Gastrocnemius medialis (tissue), 4 donors: ENCODE data around the gene HBEGF. TPM values are rescaled to one million over a fixed set of nuclear protein-coding genes. Genes with fewer than 3 reads are reported as not detected.

Experiments used
- ATAC-seq, 2 donors: fragments of 150-250 bp; one replicate each; pipeline ENCODE4 v1.9.1; 2016
- DNase-seq, 2 donors: peaks; one replicate each; pipeline ENCODE4 v3.0.0-alpha.2; 2019
- H3K27ac ChIP-seq, 4 donors: fragments of 200-600 bp; sonication (generic); 1 replicate in 1 of 4; 2 replicates in 3 of 4; pipeline ENCODE4 v1.5.1; 2016 to 2018; ENCODE audit warnings: mild to moderate bottlenecking in 2 of 4, moderate library complexity in 1 of 4
- H3K27me3 ChIP-seq, 3 donors: fragments of 200-600 bp; sonication (generic) in 2 of 3; 1 replicate in 1 of 3; 2 replicates in 2 of 3; pipeline versions ENCODE4 v1.5.1 to v1.6.0; 2016 to 2019; ENCODE audit warnings: mild to moderate bottlenecking in 1 of 3, moderate library complexity in 1 of 3
- H3K36me3 ChIP-seq, 2 donors: fragments of 200-600 bp; sonication (generic) in 1 of 2; one replicate each; pipeline ENCODE4 v1.5.1; 2017 to 2018
- H3K4me1 ChIP-seq, 2 donors: fragments of 200-600 bp; sonication (generic) in 1 of 2; one replicate each; pipeline ENCODE4 v1.5.1; 2016 to 2017; ENCODE audit warnings: mild to moderate bottlenecking in 2 of 2
- H3K4me3 ChIP-seq, 4 donors: fragments of 200-600 bp; sonication (generic) in 3 of 4; 1 replicate in 1 of 4; 2 replicates in 3 of 4; pipeline ENCODE4 v1.5.1; 2016 to 2019; ENCODE audit warnings: mild to moderate bottlenecking in 2 of 4
- H3K9me3 ChIP-seq, 3 donors: fragments of 200-600 bp; sonication (generic) in 2 of 3; 1 replicate in 1 of 3; 2 replicates in 2 of 3; pipeline ENCODE4 v1.5.1; 2016 to 2019
- CTCF ChIP-seq, 5 experiments: fragments of 450-650 bp in 3 of 5; fragments of 200-600 bp in 2 of 5; sonication (generic) in 2 of 5; IDR thresholded peaks in 4 of 5; conservative IDR thresholded peaks in 1 of 5; 1 replicate in 4 of 5; 2 replicates in 1 of 5; pipeline ENCODE4 v1.5.1; 2016 to 2019; ENCODE audit warnings: antibody characterized with exemption in 5 of 5, mild to moderate bottlenecking in 3 of 5, moderate library complexity in 3 of 5
- POLR2A ChIP-seq, 2 donors: fragments of 450-650 bp; IDR thresholded peaks; one replicate each; pipeline ENCODE4 v1.6.1; 2017; ENCODE audit warnings: antibody characterized with exemption in 2 of 2, mild to moderate bottlenecking in 2 of 2, moderate library complexity in 2 of 2
- in situ Hi-C, 4 donors: fragments of 200-750 bp; cut with MboI; loops; one replicate each; pipeline versions ENCODE4 v1.15.0 to v1.8.0; 2017; ENCODE audit warnings: low sequenced_read_pairs in 4 of 4
- intact Hi-C: fragments of 100-400 bp; cut with DNase I; formaldehyde crosslinking; loops from one replicate; pipeline ENCODE4 v1.15.1; 2023; ENCODE audit warnings: low total_unique reads
- total RNA-seq, 4 donors: library from RNA; depleted of rRNA; stranded (reverse); fragments of >200 nt; gene quantifications; one replicate each; pipeline versions ENCODE4 v1.1.0 to v1.2.3, GENCODE V29; 2016

Gene HBEGF
- total RNA-seq, 4 donors from 2014 or later = 5.3 to 22.2 (median 17.6) TPM

DNA sequence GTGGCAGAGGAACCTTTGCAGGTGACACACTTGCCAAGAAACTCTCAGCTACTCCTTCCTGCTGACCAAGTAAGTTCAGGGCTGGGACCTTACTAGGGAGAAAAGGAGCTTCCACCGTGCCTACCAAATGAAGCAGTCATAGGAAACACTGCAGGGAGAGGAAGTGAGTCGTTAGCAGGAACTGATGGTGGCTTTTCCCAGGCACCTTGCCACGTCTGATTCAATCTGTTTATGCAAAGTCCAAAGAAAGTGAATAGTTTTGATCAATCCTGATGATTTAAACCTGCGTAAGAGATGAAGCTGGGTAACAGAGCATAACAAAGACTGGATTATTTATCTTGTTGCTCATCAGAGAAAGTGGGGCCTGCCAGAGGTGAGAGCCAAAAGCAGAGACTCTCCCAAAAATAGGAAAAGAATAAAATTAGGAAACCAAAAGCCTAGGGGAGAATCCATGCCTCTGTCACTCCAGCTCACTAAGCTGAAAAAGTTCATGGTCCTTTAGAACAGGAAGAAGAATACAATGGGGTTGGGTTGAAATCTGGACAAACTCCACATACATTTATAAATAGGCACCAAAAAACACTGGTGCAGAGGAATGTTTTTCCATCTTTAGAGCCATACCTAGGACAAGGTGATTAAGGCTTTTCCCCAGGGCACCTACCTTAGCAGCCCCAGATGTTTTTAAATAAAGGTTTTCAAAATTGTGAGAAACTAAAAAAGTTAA is 34.2 kb downstream of the HBEGF start:
- H3K36me3 ChIP-seq = no peaks in the 10 kb centered on the region
- no peak overlapping the region for H3K4me3 ChIP-seq
- no peaks in the 10 kb centered on the region for H3K9me3 ChIP-seq
- TF ChIP-seq POLR2A (IDR thresholded peaks at IDR 0.05) (no peak), CTCF (IDR thresholded peaks at IDR 0.05 in 4 of 5, conservative IDR thresholded peaks at IDR 0.05 in 1 of 5) (no peak)
- peak; percentile 51 to 53 for ATAC-seq
- intact Hi-C loops = no loop called here
- H3K27me3 ChIP-seq = no peaks in the 10 kb centered on the region
- peak overlapping the region; percentile 64 to 76 (median 72) for H3K27ac ChIP-seq
- H3K4me1 ChIP-seq = peaks cover 25 to 28% of the 10 kb centered on the region in 2 donors
- DNase-seq = peak in 1 of 2 donors; percentile 26
- in situ Hi-C loops = no loop called here

GRCh38 chr5:140311011-140311467 is 35.4 kb downstream of the HBEGF start:
- Histone ChIP-seq H3K27me3 (no peaks in the 10 kb centered on the region), H3K9me3 (no peaks in the 10 kb centered on the region), H3K4me3 (no peak overlapping the region), H3K36me3 (no peaks in the 10 kb centered on the region), H3K27ac (peak overlapping the region; percentile 64 to 76 (median 72)), H3K4me1 (peaks cover 25 to 28% of the 10 kb centered on the region in 2 donors)
- in situ Hi-C loops (no loop called here), intact Hi-C loops (no loop called here)
- no peak for TF ChIP-seq CTCF (IDR thresholded peaks at IDR 0.05 in 4 of 5, conservative IDR thresholded peaks at IDR 0.05 in 1 of 5)
- no peak for TF ChIP-seq POLR2A (IDR thresholded peaks at IDR 0.05)
- no peak for DNase-seq
- ATAC-seq = peak; percentile 55 to 56

DNA sequence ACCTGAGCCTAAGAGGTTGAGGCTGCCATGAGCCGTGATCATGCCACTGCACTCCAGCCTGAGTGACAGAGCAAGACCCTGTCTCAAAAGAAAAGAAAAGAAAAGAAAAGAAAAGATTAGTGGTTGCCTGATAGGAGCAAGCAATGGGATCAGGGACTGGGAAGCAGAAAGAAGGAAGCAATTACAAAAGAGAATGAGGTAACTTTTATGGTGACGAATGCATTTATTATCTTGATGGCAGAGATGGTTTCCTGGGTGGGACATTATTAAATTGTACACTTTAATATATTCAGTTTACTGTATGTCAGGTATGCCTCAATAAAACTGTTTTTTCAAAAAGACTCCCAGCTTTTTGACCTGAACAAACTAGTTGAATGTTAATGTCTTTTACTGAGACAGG is 36.0 kb downstream of the HBEGF start:
- H3K4me3 ChIP-seq = no peak overlapping the region
- TF ChIP-seq POLR2A (IDR thresholded peaks at IDR 0.05) (no peak), CTCF (IDR thresholded peaks at IDR 0.05 in 4 of 5, conservative IDR thresholded peaks at IDR 0.05 in 1 of 5) (no peak)

DNA sequence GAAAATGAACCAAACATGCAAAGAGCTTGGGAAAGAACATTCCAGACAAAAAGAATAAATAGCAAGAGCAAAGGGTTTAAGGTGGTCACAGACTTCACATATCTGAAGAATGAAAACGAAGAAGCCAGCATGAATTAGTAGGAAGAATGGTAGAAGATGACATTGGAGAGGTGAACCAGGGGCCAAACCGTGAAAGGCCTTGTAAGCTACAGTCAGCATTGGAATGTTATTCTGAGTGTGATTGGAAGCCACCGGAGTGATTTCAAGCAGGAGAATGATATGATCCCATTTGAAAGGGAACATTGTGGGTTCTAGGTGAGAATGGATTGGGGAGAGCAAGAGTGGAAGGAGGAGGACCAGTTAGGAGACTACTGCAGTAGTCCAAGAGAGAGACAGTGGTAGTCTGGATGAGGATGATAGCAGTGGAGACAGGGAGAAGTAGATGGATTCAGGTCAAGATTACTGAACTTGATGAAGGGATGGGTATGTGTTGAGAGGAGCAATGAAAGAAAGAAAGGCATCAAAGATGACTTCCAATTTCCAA is 36.6 kb downstream of the HBEGF start:
- Histone ChIP-seq H3K4me3 (no peak overlapping the region), H3K9me3 (no peaks in the 10 kb centered on the region), H3K36me3 (no peaks in the 10 kb centered on the region), H3K27ac (no peak overlapping the region), H3K27me3 (no peaks in the 10 kb centered on the region), H3K4me1 (peaks cover 25 to 28% of the 10 kb centered on the region in 2 donors)
- TF ChIP-seq POLR2A (IDR thresholded peaks at IDR 0.05) (no peak), CTCF (IDR thresholded peaks at IDR 0.05 in 4 of 5, conservative IDR thresholded peaks at IDR 0.05 in 1 of 5) (no peak)
- in situ Hi-C loops (no loop called here), intact Hi-C loops (no loop called here)
- DNase-seq (no peak), ATAC-seq (no peak)

More for the DNA sequence above, 36.0 kb downstream of the HBEGF start:
- no peak for DNase-seq
- no peaks in the 10 kb centered on the region for H3K9me3 ChIP-seq
- H3K27ac ChIP-seq = peak overlapping the region in 3 of 4 donors; percentile 64 to 76 (median 72)
- H3K4me1 ChIP-seq = peaks cover 25 to 28% of the 10 kb centered on the region in 2 donors
- no peak for ATAC-seq
- H3K36me3 ChIP-seq = no peaks in the 10 kb centered on the region
- intact Hi-C loops = no loop called here
- no peaks in the 10 kb centered on the region for H3K27me3 ChIP-seq
- in situ Hi-C loops = no loop called here
